B cell (primary cell): Measurements from ENCODE around the gene CATSPERD.

Source experiments
- CTCF ChIP-seq: fragments of 200-600 bp; IDR thresholded peaks from one replicate; pipeline ENCODE4 v1.8.0; 2022; ENCODE audit warnings: antibody characterized with exemption, mild to moderate bottlenecking
- EZH2 ChIP-seq: IDR thresholded peaks from 2 replicates; pipeline ENCODE4 v1.6.1; 2012; ENCODE audit warnings: borderline replicate concordance, low read depth, mild to moderate bottlenecking, moderate library complexity, low read length; ENCODE audit not compliant: insufficient read depth, poor library complexity, severe bottlenecking

- TF ChIP-seq CTCF (peak; percentile 86), EZH2 (no peak)
Measured at GRCh38 chr19:5719961-5720790, at the start of gene CATSPERD, which contains the start of gene LONP1.
